Stimulated activated CD8-positive, alpha-beta memory T cell treated with anti-CD3 and anti-CD28 coated beads, Interleukin-4, amount 100 ng/mL, for 1 hour (primary cell): ENCODE results near the gene DIP2B.

Experiments
- DNase-seq, 2 donors: peaks; one replicate each; pipeline ENCODE4 v3.0.0-alpha.2; 2020; ENCODE audit warnings: low read depth in 2 of 2, low spot score in 1 of 2

Gene DIP2B

DNA sequence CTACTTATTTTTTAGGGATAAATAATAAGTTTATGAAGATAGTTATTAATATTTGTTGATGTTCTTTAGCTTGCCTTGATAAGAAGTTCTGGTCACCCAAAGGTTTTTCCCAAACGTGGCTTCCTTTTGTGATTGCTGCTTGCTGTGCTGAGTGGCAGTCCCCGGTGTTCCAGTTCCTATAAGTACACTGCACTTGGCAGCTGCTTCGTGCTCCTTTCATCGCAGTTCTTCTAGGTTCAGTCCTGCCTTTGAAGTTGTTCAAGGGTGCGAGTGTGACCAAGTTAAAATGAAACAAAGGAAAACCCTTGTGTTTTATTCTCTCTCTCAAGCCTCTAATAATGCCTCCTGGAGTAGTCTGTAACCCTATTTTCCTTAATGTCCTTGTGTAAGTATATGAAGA, 130.6 kb downstream of the DIP2B start:
- DNase-seq = no peak

DNA sequence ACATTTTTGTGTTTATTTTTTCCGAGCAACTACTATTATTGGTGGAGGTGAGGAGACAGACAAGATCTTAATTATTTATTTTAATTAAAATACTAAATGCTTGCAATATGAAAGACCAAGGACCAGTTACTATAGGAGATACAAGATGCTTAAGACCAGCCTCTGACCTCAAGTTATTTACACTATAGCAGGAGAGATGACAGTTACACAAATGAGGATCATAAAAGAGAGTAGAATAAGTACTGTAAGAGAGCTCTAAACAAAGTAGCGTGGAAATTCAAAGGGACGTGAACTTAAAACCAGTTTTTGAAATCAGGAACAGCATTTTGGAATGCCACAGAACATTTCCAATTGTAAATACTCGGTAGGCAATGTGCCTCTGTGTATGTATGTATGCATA, 131.1 kb downstream of the DIP2B start:
- no peak for DNase-seq

DNA sequence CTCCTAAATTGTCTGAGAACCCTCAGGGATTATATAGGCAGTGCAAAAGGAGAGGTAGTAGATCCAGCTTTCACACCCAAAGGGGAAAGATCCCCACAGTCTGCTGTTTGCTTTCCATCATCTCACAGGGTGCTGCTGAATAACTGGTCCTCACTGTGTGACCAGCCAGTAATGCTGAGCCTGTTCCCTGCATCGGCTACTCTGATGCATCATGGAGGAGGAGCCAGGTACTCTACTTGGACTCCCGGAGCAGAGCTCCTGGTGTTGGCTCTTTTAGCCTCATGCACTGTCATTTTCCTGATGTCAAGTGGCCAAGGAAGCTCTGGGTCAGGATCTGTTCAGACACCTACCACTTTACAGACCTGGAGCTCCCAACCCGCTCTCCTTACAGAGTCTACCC, 131.7 kb downstream of the DIP2B start:
- DNase-seq = no peak

DNA sequence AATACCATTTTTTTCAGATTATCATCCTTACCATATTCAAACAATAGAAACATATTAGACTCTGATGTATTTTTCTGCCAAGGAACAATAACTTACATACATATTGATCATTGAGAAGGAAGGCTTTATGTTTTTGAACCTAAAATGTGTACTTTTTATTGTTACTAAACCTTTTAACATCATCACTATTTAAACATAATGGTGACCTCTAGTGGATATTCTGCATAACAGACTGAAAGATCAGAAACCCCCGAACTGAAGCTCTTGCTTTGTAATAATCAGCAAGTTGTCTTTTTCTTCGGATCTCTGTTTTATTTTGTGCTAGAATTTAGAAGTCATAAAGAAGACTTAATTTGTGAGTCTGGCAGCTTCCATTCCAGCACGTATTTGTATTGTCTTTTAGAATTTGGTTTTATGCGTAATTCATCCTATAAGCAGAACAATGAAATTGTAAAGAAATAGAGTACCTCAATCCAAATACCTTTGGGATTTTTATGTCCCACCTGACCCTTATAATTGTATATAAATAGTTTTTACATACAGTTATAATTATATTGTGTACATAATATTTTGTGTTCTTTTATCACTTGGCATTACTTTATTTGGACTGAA, 133.2 kb downstream of the DIP2B start:
- no peak for DNase-seq

DNA sequence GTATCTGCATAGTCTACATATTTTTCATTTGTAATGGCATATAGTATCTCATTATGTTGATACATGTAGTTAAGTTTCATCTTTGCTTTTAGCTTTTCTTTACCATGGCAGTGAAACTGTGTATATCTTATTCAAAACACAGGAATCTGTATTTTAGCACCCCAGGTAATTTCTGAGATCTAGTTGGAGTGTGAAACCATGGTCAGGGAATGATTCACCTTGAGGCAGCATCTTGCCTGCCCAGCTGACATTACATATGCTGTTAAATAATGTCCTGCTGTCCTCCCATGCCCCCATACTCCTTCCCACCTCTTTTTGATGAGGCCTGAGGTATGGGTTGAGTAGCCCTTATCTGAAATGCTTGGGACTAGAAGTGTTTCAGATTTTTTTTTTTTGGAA, 133.7 kb downstream of the DIP2B start:
- no peak for DNase-seq

DNA sequence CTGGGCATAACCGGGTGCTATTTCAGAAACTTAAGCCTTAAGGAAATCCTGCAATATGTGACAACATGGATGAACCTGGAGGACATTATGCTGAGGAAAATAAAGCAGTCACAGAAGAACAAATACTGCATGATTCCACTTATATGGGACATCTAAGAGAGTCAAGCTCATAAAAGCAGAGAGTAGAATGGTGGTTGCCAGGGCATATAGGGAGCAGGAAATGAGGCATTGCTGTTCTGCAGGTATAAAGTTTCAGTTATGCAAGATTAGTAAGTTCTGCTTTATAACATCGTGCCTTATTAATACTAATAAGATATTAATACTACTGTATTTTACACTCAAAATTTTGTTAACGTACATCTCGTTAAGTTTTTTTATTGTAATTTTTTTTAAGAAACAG, 134.9 kb downstream of the DIP2B start:
- no peak for DNase-seq

DNA sequence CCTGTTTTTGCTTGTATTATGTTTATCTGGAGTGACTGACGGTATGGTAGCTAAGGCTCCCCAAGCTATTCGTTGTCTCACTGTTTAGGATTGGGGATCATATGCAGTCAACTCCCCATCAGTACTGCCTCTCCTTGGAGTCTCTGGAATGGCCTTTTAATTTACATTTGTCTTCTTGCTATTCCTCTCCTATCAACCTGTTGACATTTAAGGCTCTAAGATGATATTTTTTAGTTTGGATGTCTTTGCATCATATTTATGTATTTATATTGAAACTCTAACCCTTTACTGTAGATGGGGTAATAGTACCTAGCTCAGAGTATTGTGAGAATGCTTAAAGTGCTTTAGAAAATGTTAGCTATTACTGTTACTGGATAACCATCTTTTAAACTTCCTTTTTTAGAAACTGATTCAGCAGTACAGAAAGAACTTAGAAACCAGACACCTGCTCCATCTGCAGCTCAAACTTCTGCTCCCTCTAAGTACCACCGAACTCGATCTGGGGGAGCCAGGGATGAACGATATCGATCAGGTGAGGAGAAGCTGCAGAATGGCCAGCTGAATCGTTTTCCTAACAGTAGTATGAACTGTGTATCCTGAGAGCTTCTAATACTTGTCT, 135.6 kb downstream of the DIP2B start:
- DNase-seq = no peak

DNA sequence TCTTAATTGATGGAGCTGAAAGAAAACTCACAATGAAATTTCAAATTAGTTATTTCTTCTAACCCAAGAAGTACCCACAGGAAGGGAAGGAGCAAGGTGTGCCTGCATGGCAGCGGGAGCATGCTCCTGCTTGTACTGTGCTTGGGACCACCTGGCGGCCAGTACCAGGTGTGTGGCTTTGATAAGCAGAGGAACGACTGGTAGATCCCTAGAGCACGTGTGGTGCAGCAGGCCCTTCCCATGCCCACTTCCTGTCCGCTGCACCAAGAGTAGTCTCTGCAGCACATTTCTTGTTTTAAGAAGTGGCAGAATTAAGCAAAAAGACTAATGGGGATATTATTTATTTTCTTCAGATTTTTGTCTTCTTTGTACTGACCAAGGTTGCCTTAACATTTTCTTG, 136.8 kb downstream of the DIP2B start:
- no peak for DNase-seq

DNA sequence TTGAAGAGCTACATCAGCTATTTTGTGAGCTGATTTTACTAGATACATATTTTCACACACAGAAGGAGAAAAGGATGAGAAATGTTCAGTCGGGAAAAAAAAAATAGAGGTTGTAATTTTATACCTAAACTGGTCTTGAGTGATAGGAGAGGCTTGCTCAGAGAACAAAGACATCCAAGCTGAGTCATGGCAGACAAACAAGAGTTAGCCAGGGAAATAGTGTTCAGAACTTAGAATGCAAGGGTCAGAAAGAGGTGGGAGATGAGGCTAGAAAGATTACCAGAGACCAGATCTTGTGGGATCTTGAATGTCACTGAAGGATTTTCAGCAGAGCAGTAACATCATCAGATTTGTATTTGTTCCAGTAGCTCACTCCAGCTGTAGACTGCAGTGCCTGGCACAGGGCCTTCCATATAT, 137.3 kb downstream of the DIP2B start:
- no peak for DNase-seq

DNA sequence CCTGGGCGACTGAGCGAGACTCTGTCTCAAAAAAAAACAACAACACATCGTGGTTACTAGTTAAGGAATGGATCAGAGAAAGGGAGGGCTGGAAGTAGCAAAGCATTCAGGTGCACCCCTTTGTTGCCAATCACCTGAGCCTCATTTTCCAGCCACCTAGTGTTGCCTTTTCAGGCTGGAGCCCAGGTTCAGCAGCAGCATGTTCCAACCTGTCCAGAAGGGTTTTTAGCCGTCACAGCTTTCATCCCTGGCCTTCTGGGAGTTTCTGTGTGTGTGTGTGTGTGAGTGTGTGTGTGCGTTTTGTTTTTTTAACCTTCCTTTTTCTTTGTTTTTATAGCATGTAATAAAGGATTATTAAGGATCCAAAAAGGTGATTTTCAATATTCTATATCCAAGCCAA, 138.0 kb downstream of the DIP2B start:
- DNase-seq = no peak

DNA sequence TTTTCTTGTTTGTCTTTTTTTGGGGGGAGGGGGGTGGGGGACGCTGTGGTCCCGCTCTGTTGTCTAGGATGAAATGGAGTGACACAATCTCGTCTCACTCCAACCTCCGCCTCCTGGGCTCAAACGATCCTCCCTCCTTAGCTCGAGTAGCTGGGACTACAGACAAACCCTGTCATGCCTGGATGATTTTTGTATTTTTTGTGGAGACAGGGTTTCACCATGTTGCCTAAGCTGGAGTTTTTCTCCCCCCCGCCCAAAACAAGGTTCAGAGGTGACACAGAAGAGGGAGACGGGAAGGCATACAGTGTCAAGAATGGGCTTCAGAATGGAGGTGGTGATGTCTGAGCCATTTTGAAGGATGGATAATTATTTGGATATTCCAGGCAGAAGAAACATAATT, 142.2 kb downstream of the DIP2B start:
- no peak for DNase-seq

DNA sequence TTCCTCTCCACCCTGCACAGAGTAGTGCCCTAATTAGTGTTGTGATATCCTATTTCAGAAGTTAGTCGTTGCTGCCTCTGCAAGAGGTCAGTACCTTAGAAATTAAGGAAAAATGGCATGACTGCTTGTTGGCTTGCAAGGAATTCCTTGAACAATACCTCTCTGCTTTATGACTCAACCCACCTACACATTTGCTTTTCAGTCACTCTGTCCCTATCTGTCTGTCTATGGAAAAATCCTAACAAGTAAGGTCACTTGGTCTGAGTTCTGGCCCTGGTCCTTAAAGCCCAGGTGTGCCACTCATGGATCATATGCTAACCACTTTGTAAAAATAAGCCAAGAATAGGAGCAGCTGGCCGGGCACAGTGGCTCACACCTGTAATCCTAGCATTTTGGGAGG, 142.7 kb downstream of the DIP2B start:
- DNase-seq = no peak

DNA sequence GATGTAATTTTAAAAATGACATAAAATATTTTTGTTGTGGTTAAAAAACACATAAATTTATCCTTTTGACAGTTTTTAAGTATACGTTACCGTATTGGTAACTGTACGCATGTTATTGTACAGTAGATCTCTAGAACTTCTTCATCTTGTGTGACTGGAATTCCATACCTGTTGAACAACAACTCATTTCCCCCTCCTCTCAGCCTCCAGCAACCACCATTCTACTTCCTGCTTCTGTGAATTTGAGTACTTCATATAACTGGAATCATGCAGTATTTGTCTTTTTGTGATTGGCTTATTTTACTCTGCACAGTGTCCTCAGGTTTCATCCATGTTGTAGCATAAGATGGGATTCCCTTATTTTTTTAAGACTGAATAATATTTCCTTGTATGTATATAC, 145.5 kb downstream of the DIP2B start:
- no peak for DNase-seq

DNA sequence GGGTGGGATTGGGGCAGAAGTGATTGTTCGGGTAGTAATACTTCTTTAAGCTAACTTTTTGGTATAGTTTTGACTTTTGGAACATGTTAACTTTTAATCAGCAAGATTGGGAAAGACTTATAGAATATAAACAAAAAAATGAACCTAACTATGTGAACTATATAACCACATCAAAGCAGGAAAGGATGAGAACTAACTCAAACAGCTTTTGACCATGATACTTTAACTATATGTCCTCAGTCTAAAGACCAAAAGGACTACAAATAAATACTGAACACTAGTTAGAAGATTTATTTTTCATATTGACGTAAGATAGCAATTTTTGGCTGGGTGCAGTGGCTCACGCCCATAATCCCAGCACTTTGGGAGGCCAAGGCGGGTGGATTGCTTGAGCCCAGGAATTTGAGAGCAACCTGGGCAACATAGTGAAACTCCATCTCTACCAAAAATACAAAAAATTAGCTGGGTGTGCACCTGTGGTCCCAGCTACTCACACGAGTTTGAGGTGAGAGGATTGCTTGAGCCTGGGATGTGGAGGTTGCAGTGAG, 150.7 kb downstream of the DIP2B start:
- DNase-seq = no peak

DNA sequence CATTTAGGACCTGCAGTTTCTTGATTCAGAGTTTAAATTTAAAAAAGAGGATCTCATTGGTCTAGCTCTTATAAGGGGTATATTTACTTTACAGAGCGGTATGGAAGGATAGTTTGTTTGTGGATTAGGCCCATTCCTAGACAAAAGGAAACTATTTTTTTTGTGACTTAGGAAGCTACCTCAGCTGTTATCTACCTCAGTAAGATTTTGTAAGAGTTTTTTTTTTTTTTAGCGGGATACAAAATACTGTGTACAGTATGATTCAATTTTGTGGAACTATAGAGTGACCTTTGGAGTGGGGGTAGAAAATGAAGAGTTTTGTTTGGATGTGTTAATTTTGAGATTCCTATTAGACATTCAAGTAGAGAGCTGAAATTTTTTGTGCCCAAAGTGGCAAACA, 154.5 kb downstream of the DIP2B start:
- DNase-seq = no peak

DNA sequence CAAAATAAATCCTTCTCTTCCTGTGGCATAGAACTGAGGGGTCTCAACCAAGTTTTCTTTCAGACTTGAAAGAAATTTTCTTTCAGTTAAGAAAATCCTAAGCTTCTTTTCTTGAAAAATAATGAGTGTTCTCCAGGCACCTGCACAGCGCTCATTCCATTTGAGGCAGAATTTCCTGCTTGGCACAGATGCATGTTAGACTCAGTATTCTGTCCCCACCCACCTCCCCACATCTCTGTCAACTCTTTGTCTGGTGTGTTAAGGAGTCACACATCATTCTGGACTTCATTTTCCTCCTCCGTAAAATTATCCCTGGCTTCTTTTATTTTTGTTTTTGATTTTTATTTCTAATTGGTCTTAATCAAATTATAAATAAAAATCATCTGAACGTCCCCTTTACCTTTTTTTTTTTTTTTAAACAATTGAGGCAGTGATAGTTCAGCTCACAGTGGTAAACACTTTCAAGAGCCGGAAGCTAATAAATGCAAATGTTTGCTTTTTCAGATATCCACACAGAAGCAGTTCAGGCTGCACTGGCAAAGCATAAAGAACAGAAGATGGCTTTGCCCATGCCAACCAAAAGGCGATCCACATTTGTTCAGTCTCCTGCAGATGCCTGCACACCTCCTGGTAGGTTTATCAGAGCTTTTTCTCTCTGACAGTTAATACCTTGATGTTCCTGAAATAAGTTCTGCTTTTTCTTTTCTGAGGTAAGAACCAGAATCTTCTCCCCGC, 155.1 kb downstream of the DIP2B start:
- DNase-seq = no peak

DNA sequence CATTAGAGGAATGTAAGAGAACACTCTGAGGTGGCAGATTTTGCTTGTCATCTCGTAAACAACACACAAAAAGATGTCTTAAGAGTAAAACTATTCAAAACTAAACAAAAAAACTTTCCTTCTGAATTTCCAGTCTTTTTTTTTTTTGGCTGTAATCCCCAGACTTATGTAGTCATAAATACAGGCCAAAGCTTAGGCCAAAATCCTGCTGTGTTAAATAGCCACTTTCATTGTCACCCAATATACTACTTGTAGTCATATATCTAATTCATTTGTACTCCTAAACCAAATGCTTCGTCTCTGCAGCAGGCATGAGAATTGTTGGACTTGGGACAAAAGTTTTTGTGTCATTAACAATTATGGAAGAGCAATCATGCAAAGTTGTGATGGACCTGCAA, 155.6 kb downstream of the DIP2B start:
- DNase-seq = no peak

DNA sequence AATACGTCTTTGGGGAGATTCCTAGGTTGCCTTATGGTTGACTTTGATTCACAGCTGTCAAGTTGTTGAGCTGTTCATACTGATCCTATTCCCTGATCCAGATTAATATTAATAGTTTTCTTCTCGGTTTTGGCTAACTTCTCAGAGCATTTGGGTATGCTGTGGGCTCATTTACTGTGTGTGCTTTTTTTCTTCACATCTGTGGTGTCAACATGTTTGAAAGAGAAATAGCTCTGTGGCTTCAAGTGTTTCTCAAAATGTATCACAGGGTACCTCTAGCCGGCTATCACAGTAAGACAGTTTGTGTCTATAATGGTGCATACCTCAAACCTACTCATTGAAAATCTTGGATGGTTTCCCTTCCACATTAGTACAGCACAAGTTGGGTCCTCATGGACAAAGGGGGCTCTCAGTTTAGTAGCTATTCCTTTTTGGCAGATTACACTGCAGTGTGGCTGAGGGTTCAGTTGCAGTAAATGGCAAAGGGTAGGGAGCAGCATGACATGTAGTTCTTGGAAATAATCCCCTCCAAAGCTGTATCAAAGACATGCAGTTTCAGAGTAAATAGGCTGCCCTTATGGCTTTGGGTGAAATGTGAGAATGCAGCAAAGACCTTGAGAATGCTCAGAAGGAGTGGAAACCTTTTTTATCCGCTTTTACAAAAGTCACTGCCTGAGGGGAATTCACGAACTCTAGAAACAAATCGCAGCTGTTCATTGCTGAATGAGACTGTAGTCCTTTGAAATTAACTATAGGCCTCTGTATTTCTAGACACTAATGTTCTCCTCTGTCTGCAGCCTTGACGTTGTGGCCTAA, 156.7 kb downstream of the DIP2B start:
- no peak for DNase-seq

DNA sequence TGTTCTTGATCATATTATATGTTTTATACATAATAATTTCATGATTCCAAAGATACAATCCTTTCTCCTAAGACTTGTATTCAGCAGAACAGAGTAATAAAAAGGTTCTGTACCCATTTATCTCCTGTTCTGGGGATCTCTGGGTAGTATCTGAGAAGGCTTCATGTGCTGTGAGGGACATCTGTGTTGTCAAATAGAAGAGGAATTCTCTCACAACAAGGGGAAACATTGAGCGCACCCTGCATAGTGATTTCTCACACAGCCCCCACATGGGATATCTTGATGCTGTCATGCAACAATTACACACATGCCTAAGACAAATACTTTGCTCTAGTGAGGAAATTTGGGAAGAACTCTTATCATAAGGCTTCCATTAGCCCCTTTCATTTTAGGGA, 157.3 kb downstream of the DIP2B start:
- DNase-seq = no peak

DNA sequence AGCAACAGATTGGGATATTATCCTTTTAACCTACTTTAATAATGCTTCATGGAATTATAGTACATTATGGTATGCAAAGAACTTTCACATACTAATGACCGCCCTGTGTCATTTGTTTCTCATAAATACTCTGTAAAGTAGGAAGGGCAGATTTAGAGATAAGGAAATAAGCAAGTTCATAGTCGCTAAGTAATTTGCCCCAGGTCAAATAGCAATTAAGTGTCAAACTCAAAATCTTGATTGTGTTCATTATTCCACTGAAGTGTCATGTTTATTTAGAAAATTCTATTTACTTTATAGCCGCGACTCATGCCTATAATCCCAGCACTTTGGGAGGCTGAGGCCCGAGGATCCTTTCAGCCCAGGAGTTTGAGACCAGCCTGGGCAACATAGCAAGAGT, 160.4 kb downstream of the DIP2B start:
- DNase-seq = no peak

DNA sequence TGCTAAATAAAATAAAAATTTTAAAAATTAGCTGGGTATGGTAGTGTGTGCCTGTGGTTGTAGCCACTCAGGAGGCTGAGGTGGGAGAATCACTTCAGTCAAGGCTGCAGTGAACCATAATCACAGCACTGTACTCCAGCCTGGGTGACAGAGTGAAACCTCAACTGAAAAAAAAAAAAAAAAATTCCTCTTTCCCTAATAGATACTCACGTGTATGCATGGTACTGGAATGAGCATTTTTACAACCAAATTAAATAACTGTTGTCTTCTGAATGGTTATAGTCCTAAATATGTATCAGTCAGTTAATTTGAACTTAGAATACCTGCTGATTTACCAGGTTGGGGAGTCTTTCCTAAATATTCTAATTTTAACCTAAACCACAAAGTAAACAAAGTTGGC, 160.8 kb downstream of the DIP2B start:
- DNase-seq = no peak

DNA sequence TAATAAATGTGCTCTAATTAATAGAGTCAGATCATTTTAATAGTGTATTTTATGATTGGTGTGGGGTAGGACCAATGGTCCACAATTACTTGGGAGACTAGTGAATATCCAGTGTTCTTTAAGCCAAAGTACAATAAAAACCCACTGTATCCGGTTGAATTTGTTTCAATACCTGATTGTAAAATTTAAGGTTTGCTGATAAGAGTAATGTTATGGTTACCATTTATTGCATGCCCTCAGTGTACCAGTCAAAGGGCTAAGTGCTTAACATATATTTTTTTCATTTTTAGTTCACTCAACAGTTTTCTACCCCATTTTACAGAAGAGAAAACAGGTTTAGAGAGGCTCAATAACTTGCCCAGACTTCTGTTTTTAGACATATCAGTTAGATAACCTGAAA, 161.2 kb downstream of the DIP2B start:
- DNase-seq = no peak
